OCI-LY7 (cell line): ENCODE results near the gene C1orf21.

Experiments
- EZH2phosphoT487 ChIP-seq: fragments of 200-600 bp; sonication (generic); IDR thresholded peaks from 2 replicates; pipeline ENCODE4 v1.6.1; 2018; ENCODE audit warnings: low read depth, borderline replicate concordance, mild to moderate bottlenecking, mixed run types, antibody characterized with exemption, low read length, moderate library complexity, mixed read lengths
- TF ChIP-seq, protein P1 (sequence below): fragments of 200-600 bp; sonication (generic); conservative IDR thresholded peaks from 2 replicates; pipeline ENCODE4 v1.5.1; 2014; ENCODE audit warnings: mild to moderate bottlenecking, antibody characterized with exemption, low read length, moderate library complexity, mixed read lengths

GRCh38 chr1:184442260-184442659, 55.4 kb downstream of the C1orf21 start:
- TF ChIP-seq, protein P1, sequence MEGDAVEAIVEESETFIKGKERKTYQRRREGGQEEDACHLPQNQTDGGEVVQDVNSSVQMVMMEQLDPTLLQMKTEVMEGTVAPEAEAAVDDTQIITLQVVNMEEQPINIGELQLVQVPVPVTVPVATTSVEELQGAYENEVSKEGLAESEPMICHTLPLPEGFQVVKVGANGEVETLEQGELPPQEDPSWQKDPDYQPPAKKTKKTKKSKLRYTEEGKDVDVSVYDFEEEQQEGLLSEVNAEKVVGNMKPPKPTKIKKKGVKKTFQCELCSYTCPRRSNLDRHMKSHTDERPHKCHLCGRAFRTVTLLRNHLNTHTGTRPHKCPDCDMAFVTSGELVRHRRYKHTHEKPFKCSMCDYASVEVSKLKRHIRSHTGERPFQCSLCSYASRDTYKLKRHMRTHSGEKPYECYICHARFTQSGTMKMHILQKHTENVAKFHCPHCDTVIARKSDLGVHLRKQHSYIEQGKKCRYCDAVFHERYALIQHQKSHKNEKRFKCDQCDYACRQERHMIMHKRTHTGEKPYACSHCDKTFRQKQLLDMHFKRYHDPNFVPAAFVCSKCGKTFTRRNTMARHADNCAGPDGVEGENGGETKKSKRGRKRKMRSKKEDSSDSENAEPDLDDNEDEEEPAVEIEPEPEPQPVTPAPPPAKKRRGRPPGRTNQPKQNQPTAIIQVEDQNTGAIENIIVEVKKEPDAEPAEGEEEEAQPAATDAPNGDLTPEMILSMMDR: no peak
- no peak for TF ChIP-seq EZH2phosphoT487
